NCI-H2196 treated with DMSO at 0.1 percent for 48 hours (cell line): ENCODE measurements around the gene IL31RA.

Experiments used
- DNase-seq: peaks from one replicate; lab custom pipeline; 2025; ENCODE audit not compliant: unreplicated experiment; lab: John Stamatoyannopoulos, UW

Gene IL31RA

DNA sequence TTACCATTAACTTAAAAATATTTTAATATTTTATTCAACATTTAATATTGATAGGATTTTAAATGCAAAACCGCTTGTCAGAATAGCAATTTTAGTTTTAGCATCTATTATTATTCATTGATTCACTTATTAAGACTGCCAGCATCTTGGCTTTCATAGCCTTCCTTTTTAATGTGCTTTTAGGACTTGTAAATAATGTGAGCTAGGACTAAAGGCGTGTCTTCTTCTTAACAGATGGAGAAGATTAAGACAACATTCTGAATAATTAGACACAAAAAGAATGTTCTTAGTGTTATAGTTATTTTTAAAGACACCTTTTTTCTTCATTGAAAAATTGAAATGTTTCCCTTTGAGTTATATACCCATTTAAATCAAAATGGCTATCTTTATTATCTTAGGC, 6.9 kb downstream of the IL31RA start:
- DNase-seq = no peak

DNA sequence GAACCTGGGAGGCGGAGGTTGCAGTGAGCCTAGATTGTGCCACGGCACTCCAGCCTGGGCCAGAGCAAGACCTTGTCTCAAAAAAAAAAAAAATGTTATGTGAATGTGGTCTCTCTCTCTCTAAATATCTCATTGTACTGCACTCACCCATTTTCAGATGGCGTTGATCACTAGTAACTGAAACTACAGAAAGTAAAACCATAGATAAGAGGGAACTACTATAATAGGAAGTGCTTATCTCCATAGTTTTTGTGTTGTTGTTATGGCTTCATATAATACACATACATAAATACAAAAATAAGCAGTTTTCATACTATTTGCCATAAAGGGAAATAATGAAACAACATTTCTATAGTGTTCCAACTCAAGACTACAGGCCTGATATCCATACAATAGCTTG, 9.1 kb downstream of the IL31RA start:
- DNase-seq = no peak

DNA sequence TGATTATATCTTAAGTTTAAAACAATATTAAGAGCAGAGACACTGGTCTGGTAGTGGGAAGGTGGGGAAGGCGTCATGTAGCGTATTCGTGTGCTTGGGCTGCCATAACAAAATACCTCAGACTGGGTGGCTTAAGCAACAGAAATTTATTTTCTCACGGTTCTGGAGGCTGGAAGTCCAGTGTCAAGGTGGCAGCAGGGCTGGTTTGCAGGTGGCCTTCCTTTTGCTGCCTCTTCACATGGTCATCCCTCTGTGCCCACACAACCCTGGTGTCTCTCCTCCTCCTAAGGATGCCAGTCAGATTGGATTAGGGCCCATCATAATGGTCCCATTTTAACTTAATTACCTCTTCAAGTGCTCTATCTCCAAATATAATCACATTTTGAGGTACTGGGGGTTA, 9.6 kb downstream of the IL31RA start:
- no peak for DNase-seq

DNA sequence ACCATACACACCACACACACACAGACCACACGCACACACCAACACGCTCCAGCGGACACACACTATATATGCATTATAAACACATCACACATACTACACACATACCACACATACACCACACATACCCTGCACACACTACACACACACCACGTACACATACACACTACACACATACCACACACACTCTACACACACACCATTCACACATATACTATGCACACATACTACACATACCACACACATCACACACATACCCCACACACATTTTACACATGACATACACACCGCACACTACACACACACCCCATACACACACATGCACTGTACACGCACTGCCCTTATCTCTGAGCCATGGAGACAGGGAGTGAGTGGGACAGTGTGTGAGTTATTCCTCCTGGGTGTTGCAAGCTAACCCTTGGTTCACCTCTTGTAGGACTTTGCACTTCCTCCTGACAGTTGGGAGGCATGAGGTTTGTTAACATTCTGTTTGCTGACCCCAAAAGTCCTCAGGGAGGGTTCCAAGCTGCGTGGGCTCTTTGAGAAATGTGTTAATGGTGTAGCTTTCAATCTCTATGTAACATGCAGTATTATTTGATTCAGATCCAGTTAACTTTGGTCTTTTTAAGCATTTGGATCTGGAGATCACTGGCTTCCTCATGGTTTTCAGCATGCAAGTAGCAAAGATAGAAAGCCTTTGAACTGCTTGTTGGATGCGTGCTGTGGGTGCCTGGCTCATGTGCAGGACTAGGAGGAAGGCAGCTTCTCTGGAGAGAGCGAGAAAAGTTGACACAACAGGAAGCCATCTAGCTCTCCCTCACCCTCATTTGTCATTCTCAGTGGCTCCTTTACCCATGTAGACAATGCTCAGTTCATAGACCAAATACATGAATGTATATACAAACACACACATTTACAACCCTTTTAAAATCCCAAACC, 13.7 kb downstream of the IL31RA start:
- DNase-seq = no peak

DNA sequence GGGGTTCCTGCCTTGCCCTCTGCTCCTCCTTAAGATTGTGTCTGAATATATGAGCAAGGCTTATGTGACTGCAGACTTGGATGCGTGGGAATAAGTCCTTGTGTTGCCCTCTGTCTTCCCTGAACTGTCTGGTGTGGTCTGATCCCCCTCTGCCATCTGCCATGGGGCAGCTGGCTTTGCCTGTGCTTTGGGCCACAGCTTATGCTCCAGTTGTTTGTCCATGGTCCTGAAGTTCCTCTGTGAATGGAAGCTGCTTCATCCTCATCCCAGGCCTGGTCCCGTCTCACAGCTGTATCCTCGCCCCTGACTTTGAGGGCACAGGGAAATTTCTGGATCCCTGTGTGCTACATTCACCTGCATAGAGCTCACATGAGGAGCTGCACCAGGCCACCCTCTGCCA, 14.7 kb downstream of the IL31RA start:
- DNase-seq = no peak

DNA sequence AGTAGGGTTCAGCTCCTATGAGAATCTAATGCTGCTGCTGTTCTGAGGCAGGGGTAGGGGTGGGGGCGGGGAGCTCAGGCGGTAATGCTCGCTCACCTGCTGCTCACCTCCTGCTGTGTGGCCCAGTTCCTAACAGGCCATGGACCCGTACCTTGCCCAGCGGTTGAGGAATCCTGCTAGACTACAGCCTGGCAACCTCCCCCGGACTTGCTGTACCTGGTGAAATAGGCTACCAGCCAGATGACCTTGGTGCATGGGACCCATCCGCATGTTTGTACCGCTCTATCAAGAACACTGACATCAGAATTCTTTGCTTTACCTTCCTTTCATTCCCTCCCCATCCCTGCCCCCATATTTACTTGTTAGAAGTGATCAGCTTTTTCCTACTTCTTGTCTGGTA, 15.3 kb downstream of the IL31RA start:
- DNase-seq = no peak

DNA sequence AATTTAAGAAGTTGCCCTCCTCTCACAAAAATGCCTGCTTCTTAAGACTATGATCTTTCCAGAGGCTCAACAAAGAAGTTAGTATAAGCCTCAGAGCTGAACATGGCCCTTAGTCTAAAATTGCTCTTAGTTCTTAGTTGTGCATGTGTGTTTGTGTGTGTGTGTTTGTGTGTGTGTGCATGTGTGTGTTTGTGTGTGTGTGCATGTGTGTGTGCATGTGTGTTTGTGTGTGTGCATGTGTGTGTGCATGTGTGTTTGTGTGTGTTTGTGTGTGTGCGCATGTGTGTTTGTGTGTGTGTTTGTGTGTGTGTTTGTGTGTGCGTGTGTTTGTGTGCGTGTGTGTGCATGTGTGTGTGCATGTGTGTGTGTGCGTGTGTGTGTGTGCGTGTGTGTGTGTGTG, 15.8 kb downstream of the IL31RA start:
- DNase-seq = no peak

DNA sequence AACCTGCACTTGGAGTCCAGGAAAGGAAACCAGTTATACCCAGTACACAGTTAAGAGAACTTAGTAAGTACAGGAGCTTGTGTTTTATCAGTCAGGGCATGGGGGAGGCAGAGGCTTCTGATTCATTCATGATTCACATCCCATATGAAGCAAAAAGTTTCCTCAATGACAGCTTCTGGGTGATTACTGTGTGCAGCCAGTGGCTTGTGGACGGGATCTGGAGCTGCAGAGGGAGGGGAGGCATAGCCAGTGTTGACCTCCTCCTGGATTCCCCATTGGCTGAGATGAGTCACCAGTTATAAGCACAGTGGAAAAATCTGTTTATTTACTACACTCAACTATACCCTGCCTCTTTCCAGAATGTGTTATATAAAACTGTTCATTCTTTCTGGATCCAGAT, 17.7 kb downstream of the IL31RA start:
- no peak for DNase-seq

DNA sequence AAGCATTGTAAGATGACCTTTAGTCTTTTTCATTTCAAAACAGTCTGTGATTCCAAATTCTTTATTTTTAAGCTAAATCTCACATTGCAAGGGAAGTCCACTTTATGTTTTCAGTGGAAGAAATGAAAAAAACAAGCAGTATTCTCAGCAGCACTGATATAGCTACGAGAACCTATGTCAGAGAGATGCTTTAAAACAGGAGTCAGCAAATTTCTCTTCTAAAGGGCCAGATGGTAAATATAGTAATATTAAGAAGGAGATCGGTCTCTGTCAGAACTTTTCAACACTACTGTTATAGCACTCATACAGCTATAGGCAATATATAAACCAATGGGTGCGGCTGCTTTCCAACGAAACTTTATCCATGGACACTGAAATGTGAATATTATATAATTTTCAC, 18.7 kb downstream of the IL31RA start:
- no peak for DNase-seq

DNA sequence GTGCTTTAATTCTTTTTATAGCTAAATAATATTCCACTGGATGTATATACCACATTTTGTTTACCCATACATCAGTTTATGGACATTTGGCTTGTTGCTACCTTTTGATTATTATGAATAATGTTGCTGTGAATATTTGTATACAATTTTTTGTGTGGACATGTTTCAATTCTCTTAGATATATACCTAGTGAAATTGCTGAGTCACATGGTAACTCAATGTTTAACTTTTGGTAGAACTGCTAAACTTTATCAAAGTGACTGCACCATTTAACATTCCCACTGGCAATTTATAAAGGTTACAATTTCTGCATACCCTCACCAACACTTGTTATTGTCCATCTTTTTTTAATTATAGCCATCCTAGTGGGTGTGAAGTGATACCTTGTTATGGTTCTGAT, 22.1 kb downstream of the IL31RA start:
- no peak for DNase-seq

DNA sequence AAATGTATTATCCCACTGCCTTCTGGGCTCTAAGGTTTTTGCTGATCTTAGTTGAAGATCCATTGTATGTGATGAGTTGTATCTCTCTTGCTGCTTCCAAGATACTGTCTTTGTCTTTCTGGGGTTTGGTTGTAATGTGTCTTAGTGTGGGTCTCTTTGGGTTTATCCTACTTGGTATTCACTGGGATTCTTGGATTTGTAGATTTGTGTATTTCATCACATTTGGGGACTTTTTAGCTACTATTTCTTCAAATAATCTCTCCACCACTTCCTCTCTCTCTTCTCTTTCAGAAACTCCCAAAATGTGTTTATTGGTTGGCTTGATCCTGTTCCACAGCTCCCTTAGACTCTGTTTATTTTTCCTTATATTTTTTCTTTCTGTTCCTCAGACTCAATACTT, 26.5 kb downstream of the IL31RA start:
- DNase-seq = no peak

DNA sequence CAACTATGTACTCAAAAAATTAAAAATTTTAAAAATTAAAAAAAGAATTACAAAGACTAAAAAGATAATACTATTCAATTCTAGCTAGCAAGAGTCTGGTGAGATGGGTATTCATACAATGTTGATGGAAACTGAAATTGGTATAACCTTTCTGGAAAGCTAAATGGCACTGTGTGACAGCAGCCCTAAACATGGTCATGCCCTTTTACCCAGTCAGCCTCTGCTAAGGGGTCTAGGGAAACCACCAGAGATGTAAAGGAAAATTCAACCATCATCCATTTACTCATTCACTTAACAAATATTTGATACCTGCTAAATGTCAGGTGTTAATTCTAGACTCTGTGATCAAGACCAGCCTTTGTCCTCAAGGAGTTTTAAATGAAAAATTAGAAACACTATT, 29.3 kb downstream of the IL31RA start:
- DNase-seq = no peak

DNA sequence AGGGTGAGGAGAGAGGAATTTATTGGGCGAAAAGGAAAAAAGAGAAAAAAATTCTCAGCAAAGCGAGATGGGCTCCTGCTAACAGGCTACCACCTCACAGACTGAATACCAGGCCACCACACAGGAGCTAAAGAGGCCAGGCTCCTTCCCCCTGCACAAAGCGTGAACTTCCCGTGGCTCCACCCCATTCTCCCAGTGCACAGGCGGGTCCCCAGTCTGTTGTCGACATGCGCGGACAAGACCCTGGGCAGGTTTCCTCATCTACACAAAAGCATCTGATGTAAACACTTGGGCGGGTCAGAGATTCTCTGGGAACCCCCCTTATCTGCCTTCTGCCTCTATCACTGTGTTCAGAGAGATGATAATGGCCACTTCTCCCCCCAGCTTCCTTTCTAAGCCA, 34.2 kb downstream of the IL31RA start:
- DNase-seq = no peak

DNA sequence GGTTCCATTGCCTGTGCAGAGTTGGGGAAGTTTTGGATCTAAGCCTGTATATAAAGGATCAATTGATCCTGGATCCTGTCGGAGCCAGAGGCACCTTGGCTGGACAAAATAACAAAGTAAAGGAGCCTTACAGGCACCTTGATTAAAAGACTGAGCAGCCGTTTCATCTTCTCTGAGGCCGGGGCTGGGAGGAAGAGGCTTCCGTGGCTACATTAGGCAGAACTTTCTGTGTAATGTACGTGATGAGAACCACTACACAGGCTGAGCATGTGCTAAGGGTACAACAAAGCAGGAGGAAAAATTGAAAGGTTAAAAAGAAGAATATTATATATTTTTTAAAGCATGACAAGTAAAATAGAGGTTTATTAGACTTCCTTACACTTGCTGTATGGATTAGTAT, 37.0 kb downstream of the IL31RA start:
- DNase-seq = no peak

DNA sequence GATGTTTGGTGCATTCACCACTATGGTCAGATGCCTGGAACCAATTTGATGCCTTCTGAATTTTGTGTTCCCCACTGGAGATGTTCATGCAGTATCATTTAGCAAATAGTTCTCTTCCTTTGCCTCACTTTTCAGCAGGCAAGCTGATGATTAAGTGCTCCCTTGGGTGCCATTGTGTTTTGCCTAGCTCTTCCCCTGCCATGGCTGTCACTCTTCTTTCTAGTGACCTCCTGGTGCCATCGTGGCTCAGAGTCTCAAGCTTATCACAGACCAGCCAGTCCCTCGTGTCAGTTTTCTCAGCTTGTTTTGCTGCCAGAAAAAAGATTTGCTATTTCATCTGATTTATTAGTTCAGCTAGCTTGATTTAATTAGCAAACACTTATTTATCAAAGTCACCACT, 41.3 kb downstream of the IL31RA start:
- no peak for DNase-seq

DNA sequence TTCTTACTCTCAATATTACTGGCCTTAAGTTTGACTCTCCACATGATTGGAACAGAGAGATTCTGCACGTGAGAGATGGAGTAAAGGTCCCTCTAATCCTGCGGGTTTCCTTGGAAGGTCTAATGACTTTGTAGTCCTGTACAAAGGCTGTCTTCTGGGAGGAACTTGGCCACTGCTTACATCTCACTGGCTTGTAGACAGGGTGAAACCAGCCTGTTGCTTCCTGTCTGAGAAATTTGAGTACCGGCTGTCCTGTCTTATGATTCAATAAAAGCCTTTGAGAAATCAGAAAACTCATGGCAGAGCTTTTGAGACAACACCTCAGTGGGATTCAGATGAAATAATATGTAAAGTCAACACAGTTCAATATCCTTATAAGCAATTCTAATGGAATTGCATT, 43.0 kb downstream of the IL31RA start:
- no peak for DNase-seq

DNA sequence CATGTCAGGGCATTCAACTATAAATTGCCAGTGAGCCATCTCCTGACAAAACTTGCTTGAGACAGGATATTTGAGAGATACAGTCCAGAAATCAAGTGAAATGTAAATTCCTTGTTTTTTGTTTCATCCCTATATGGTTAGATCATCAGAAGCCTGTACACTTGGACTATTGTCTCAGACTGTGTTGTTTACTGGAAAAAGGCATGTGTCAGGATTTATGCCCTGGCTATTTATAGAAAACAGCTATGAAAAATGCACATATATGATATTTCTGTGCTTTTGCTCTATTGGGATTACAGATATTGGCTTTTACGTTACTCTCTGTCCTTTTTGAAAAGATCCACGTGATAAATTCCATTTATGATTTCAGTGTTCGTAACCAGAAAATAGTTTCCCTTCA, 44.2 kb downstream of the IL31RA start:
- DNase-seq = no peak

DNA sequence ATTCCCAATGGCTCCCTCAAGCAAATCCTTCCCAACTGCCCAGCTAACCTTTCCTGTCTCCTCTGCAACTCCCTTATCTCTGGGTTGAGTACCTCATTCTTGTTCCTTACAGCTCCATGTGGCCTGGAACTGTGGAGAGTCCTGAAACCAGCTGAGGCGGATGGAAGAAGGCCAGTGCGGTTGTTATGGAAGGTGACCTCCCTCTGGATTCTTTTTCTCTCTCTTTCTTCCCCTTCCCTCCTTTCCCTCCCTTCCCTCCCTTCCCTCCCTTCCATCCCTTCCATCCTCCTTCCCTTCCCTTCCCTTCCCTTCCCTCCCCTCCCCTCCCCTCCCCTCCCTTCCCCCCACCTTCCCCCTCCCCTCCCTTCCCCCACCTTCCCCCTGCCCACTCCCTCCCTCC, 45.1 kb downstream of the IL31RA start:
- DNase-seq = no peak

DNA sequence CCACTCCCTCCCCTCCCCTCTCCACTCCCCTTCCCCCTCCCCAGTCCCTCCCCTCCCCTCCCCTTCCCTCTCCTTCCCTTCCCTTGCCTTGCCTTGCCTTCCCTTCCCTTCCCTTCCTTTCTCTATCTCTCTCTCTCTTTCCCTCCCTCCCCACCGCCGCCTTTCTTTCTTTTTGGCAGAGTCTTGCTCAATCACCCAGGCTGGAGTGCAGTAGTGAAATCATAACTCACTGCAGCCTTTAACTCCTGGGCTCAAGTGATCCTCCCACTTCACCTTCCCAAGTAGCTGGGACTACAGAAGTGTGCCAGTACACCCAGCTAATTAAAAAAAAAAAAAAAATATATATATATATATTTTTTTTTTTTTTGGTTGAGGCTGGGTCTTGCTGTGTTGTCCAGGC, 45.5 kb downstream of the IL31RA start:
- DNase-seq = no peak

DNA sequence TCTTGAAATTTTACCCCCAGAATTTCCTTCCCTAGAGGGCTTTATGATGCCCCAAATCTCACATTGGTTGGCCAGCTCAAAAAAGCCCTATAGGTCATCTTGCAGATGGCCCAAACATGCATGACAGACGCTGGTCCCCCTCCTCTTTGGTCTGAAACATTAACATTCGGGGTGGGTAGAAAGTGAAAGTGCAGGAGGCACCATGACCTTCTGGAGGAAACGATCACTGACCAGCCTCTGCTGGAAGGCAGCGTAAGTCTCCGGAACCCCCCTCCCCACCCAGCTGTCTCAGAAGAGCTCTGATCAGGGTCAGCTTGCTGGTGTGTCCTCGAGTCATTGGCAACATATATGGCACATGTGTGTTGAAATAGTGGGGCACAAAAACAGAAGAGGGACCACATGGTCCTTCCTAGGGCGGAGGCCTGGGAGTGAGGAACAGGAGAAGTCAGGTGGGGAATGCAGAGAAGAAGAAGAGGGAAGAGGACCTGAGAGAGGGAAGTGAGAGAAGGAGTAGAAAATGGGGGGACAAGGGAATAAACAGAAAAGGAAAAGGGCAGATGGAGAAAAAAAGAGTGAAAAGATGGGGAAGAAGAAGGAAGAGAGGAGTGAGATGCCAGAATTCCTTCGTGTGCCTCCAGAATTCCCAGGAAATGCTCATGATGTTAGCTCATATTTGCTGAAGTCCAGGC, 46.2 kb downstream of the IL31RA start:
- no peak for DNase-seq

DNA sequence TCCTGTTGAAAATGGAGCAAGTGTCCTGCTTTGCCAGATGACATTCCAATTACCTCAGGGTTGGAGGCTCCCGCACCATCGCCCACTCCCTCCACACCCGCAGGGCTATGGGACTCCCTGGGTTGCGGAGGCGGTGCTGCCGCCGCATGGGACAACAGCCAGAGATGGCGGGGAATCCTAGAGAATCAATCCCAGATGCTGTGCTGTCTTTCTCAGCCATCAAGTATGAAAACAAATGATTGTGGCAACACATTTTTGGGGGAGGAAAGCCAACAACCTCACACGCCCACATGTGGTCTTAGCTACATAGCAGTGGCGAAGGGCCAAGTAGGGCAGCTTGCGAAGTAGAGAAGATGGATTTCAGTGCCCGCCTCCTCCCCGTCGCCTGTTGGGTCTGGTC, 46.7 kb downstream of the IL31RA start:
- no peak for DNase-seq

DNA sequence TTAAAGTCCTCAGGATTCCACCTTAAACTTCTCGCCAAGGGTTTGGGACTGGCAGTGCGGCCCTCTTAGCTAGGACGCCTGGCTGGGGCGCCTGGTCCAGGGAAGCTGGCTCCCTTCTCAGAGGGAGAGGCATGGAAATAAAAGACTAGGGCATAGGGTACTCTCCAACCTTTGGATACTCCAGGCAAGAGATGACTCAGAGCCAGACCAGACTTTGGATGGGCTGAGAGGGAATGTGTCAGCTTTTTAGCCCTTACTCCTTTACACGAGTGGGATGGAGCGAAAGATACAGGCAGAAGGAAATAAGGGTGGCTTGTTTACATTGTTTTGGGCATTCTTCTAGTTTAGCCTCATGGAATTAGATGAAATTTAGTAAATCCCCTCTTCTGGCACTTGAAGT, 48.2 kb downstream of the IL31RA start:
- DNase-seq = no peak

DNA sequence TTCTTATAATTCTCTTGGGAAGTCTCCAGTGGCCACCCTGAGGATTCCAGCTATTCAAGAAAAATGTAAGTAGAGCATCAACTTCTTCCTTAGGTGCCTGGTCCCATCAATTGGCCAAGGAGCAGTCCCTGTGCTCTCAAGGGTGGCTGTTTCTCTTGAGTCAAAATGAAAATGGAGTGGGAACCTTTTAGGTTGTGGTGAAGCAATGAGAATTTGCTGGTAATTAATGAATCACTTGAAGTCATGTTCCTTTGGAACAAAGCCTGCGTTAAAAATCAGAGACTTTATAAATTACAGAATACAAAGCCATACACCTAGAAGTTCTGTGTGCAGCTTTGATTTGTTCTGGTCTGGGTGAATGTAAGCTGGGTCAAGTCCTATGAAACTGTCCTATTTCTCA, 48.9 kb downstream of the IL31RA start:
- no peak for DNase-seq
